GM19035 (cell line): Measurements from ENCODE around the gene LGALS7B.
"Not testable (repeated sequence)": the region's sequence is repeated elsewhere in the genome, so short reads cannot be mapped to it uniquely, and the experiment has no call there.

Source experiments
- ATAC-seq: cut with Tn5 transposase; IDR thresholded peaks from one replicate; pipeline ENCODE4 v1.9.1; 2021; ENCODE audit not compliant: unreplicated experiment

The LGALS7B gene

GRCh38 chr19:38788478-38789243 is at the start of gene LGALS7B:
Gene LGALS7B (plus strand): TSS chr19:38789200. CDS start chr19:38789227, 27 bp downstream.
- ATAC-seq: no peak

- ATAC-seq: no peak
These were observed 49.4 kb upstream of the LGALS7B start for GRCh38 chr19:38739440-38740256.

- ATAC-seq: no peak
These were observed 48.8 kb upstream of the LGALS7B start for GRCh38 chr19:38740257-38740592.

- ATAC-seq: no peak
These were observed 48.1 kb upstream of the LGALS7B start for GRCh38 chr19:38740932-38741331.

GRCh38 chr19:38741670-38742069 is 47.3 kb upstream of the LGALS7B start:
- no peak for ATAC-seq

GRCh38 chr19:38742296-38742695 is 46.7 kb upstream of the LGALS7B start:
- ATAC-seq: no peak

- ATAC-seq: no peak
These were observed 46.1 kb upstream of the LGALS7B start for GRCh38 chr19:38742906-38743305.

GRCh38 chr19:38743394-38744297 is 45.4 kb upstream of the LGALS7B start:
- no peak for ATAC-seq

- no peak for ATAC-seq
These were observed 44.7 kb upstream of the LGALS7B start, which contains the start of gene CAPN12 for GRCh38 chr19:38744298-38744681. Gene CAPN12 (minus strand): TSS chr19:38744474. CDS start chr19:38744165, 309 bp downstream.

GRCh38 chr19:38744874-38745273 is 44.1 kb upstream of the LGALS7B start:
- ATAC-seq: no peak

- no peak for ATAC-seq
These were observed 43.7 kb upstream of the LGALS7B start for GRCh38 chr19:38745316-38745715.

- not testable (repeated sequence) for ATAC-seq
These were observed 35.2 kb upstream of the LGALS7B start for GRCh38 chr19:38753783-38754182.

- not testable (repeated sequence) for ATAC-seq
These were observed 34.8 kb upstream of the LGALS7B start for GRCh38 chr19:38754196-38754595.

GRCh38 chr19:38759590-38760003 is 29.4 kb upstream of the LGALS7B start:
- ATAC-seq: no peak

- not testable (repeated sequence) for ATAC-seq
These were observed 28.0 kb upstream of the LGALS7B start for GRCh38 chr19:38760805-38761517.

GRCh38 chr19:38761884-38762389 is 27.1 kb upstream of the LGALS7B start:
- not testable (repeated sequence) for ATAC-seq

GRCh38 chr19:38763795-38764220 is 25.2 kb upstream of the LGALS7B start:
- ATAC-seq: no peak

GRCh38 chr19:38765214-38765613 is 23.8 kb upstream of the LGALS7B start:
- ATAC-seq: no peak

GRCh38 chr19:38766276-38767047 is 22.5 kb upstream of the LGALS7B start:
- no peak for ATAC-seq
